NCI-H510A (cell line): ENCODE results near the gene CD48.
"Not testable (repeated sequence)": the region's sequence is repeated elsewhere in the genome, so short reads cannot be mapped to it uniquely, and the experiment has no call there.

Experiments
- DNase-seq: peaks from one replicate; lab custom pipeline; 2025; lab: John Stamatoyannopoulos, UW

The CD48 gene

GRCh38 chr1:160652065-160652641 lies 59.5 kb downstream of the CD48 start:
- DNase-seq: not testable (repeated sequence)

- no peak for DNase-seq
These were observed 60.1 kb downstream of the CD48 start for GRCh38 chr1:160651433-160652064.

GRCh38 chr1:160647329-160647720 lies 64.3 kb downstream of the CD48 start:
- DNase-seq: no peak

- DNase-seq: no peak
These were observed 64.8 kb downstream of the CD48 start, which contains the start of gene SLAMF1 for GRCh38 chr1:160646711-160647328. Gene SLAMF1, minus strand, starts transcription at chr1:160647044. Its CDS starts 99 bp downstream, at chr1:160646945.

- DNase-seq: no peak
These were observed 65.4 kb downstream of the CD48 start for GRCh38 chr1:160646180-160646579.

- no peak for DNase-seq
These were observed 66.1 kb downstream of the CD48 start for GRCh38 chr1:160645386-160646130.

- DNase-seq: no peak
These were observed 67.2 kb downstream of the CD48 start for GRCh38 chr1:160644399-160644798.

GRCh38 chr1:160643138-160643537 lies 68.5 kb downstream of the CD48 start:
- no peak for DNase-seq

- DNase-seq: no peak
These were observed 69.4 kb downstream of the CD48 start for GRCh38 chr1:160642281-160642644.

- DNase-seq: no peak
These were observed 70.0 kb downstream of the CD48 start for GRCh38 chr1:160641323-160642280.

- no peak for DNase-seq
These were observed 71.1 kb downstream of the CD48 start for GRCh38 chr1:160640359-160641123.

GRCh38 chr1:160639652-160640051 lies 72.0 kb downstream of the CD48 start:
- no peak for DNase-seq

GRCh38 chr1:160638926-160639325 lies 72.7 kb downstream of the CD48 start:
- no peak for DNase-seq

- DNase-seq: no peak
These were observed 73.1 kb downstream of the CD48 start for GRCh38 chr1:160638540-160638857.

GRCh38 chr1:160637821-160638539 lies 73.6 kb downstream of the CD48 start:
- DNase-seq: no peak

GRCh38 chr1:160637065-160637464 lies 74.6 kb downstream of the CD48 start:
- no peak for DNase-seq

- DNase-seq: no peak
These were observed 75.1 kb downstream of the CD48 start for GRCh38 chr1:160636547-160636946.

GRCh38 chr1:160636076-160636475 lies 75.5 kb downstream of the CD48 start:
- DNase-seq: no peak

- DNase-seq: no peak
These were observed 76.8 kb downstream of the CD48 start for GRCh38 chr1:160634543-160635491.
